K562 (cell line): ENCODE data around the gene ACOX2. TPM values are rescaled to one million over a fixed set of nuclear protein-coding genes. Genes with fewer than 3 reads are reported as not detected.

ENCODE experiments used
- ATAC-seq: fragments of 200-7000 bp; cut with Tn5 transposase; 3 replicates; pipeline ENCODE4 v1.9.1; 2020; ENCODE audit warnings: moderate library complexity
- BruUV-seq: library from RNA; stranded (reverse); fragments of 400-500 nt; replicated peaks from 2 replicates; lab custom pipeline; 2021; lab: Mats Ljungman, UMichigan
- CTCF ChIA-PET: fragments of 300-600 bp; formaldehyde crosslinking; extraction: SDS; loops from one replicate; lab custom pipeline; 2021; ENCODE audit warnings: low intra/inter-chr PET ratio; lab: Yijun Ruan, JAX
- POLR2A ChIA-PET: fragments of 300-600, 350-650 bp; sonication (Branson Sonifier 250); formaldehyde crosslinking; extraction: SDS; loops from one replicate; lab custom pipeline; 2021; ENCODE audit warnings: antibody characterized with exemption, inconsistent platforms; lab: Yijun Ruan, JAX
- DNase-seq, 4 experiments: peaks; one replicate each; pipeline versions ENCODE4 v3.0.0 to v3.0.0-alpha.2; 2011 to 2018; ENCODE audit warnings: low spot score in 3 of 4, mixed read lengths in 3 of 4; ENCODE audit errors: extremely low read depth in 1 of 4
- FAIRE-seq: peaks from 2 replicates; lab custom pipeline; 2011; peaks lifted over from hg19 to GRCh38; lab: Jason Lieb, UNC
- H2AFZ ChIP-seq: 2 replicates; pipeline ENCODE4 v1.6.0; 2011; ENCODE audit warnings: low read depth, low read length, control low read depth, inconsistent platforms
- H3K27ac ChIP-seq: fragments of 200-600 bp; 3 replicates; pipeline ENCODE4 v1.8.0; 2011; ENCODE audit warnings: low read depth, mild to moderate bottlenecking, control low read depth, inconsistent platforms, low read length, moderate library complexity, mixed read lengths; ENCODE audit errors: extremely low read depth
- H3K27me3 ChIP-seq, 2 experiments: fragments of 300-600 bp in 1 of 2; 2 replicates in 1 of 2; 3 replicates in 1 of 2; pipeline versions ENCODE4 v1.6.0 to v1.8.0; 2011; ENCODE audit warnings: inconsistent platforms in 2 of 2, low read length in 2 of 2, mild to moderate bottlenecking in 1 of 2, mixed read lengths in 1 of 2, moderate library complexity in 1 of 2; ENCODE audit not compliant: control insufficient read depth in 2 of 2, insufficient read depth in 2 of 2
- H3K36me3 ChIP-seq: fragments of 300-600 bp; 3 replicates; pipeline ENCODE4 v1.8.0; 2011; ENCODE audit warnings: mild to moderate bottlenecking, low read length, inconsistent platforms; ENCODE audit not compliant: control insufficient read depth, insufficient read depth
- H3K4me1 ChIP-seq, 2 experiments: fragments of 200-600 bp in 1 of 2; replicated peaks in 1 of 2; 2 replicates in 1 of 2; 3 replicates in 1 of 2; pipeline versions ENCODE4 v1.5.1 to v1.8.0; 2011; ENCODE audit warnings: inconsistent platforms in 2 of 2, low read length in 2 of 2, mild to moderate bottlenecking in 1 of 2, mixed read lengths in 1 of 2, moderate library complexity in 1 of 2; ENCODE audit not compliant: control insufficient read depth in 2 of 2, insufficient read depth in 2 of 2
- H3K4me2 ChIP-seq: 2 replicates; pipeline ENCODE4 v1.6.1; 2011; ENCODE audit warnings: low read length, control low read depth, inconsistent platforms, mixed read lengths; ENCODE audit not compliant: insufficient read depth
- H3K4me3 ChIP-seq: fragments of 200-600 bp; sonication (generic), shearing (Covaris generic); 2 replicates; pipeline ENCODE4 v1.5.1; 2016; ENCODE audit warnings: control low read depth, inconsistent platforms
- H3K79me2 ChIP-seq: fragments of 200-600 bp; 3 replicates; pipeline ENCODE4 v1.8.0; 2011; ENCODE audit warnings: low read length, inconsistent platforms; ENCODE audit not compliant: control insufficient read depth, insufficient read depth
- H3K9ac ChIP-seq, 2 experiments: 2 replicates each; pipeline versions ENCODE4 v1.6.0 to v1.6.1; 2011; ENCODE audit warnings: low read depth in 2 of 2, low read length in 2 of 2, control low read depth in 1 of 2, inconsistent platforms in 1 of 2, mild to moderate bottlenecking in 1 of 2, mixed read lengths in 1 of 2; ENCODE audit not compliant: insufficient read depth in 1 of 2
- H3K9me1 ChIP-seq: one replicate; pipeline ENCODE4 v1.6.0; 2011; ENCODE audit warnings: inconsistent platforms, mild to moderate bottlenecking, low read length, moderate library complexity; ENCODE audit not compliant: control insufficient read depth, insufficient read depth
- H3K9me3 ChIP-seq: replicated peaks from 2 replicates; pipeline ENCODE4 v1.5.1; 2011; ENCODE audit warnings: low read depth, low read length, inconsistent platforms; ENCODE audit not compliant: control insufficient read depth, insufficient read depth
- H4K20me1 ChIP-seq: replicated peaks from 2 replicates; pipeline ENCODE4 v1.6.1; 2011; ENCODE audit warnings: low read length, inconsistent platforms, mixed read lengths; ENCODE audit not compliant: control insufficient read depth, insufficient read depth
- DDX20 ChIP-seq: fragments of 450-650 bp; IDR thresholded peaks from 2 replicates; pipeline ENCODE4 v1.6.1; 2016; ENCODE audit warnings: missing genetic modification characterization, low read depth, mild to moderate bottlenecking, missing compliant biosample characterization, moderate library complexity
- GABPA ChIP-seq: fragments of 200-800 bp; sonication (Bioruptor generic); conservative IDR thresholded peaks from 2 replicates; pipeline ENCODE4 v1.6.1; 2016; ENCODE audit warnings: low read depth, missing genetic modification characterization, missing compliant biosample characterization
- HOMEZ ChIP-seq: fragments of 250-450 bp; sonication (Bioruptor Pico); IDR thresholded peaks from 2 replicates; pipeline ENCODE4 v1.4.0; 2020; ENCODE audit warnings: mild to moderate bottlenecking, moderate library complexity
- PHTF2 ChIP-seq: fragments of 250-450 bp; sonication (Bioruptor Pico); IDR thresholded peaks from 2 replicates; pipeline ENCODE4 v1.5.0; 2021; ENCODE audit warnings: mild to moderate bottlenecking
- ZNF133 ChIP-seq: fragments of 250-450 bp; sonication (Bioruptor Pico); IDR thresholded peaks from 2 replicates; pipeline ENCODE4 v1.4.0; 2020; ENCODE audit warnings: mild to moderate bottlenecking
- ZNF140 ChIP-seq: fragments of 250-450 bp; sonication (Bioruptor Pico); IDR thresholded peaks from 2 replicates; pipeline ENCODE4 v1.8.0; 2021; ENCODE audit warnings: moderate library complexity, mild to moderate bottlenecking, inconsistent platforms
- ZNF224 ChIP-seq: sonication (generic); formaldehyde crosslinking; IDR thresholded peaks from 2 replicates; pipeline ENCODE4 v1.8.0; 2022; ENCODE audit warnings: mild to moderate bottlenecking, missing genetic modification reagents
- ZNF764 ChIP-seq: fragments of 250-450 bp; sonication (Bioruptor Pico); IDR thresholded peaks from 2 replicates; pipeline ENCODE4 v1.4.0; 2020; ENCODE audit warnings: low read depth, mild to moderate bottlenecking, moderate library complexity
- WGBS: fragments of 100-300 bp; shearing (Covaris generic); methylation state at CpG from one replicate; pipeline ENCODE4 v1.1.6; 2016; ENCODE audit warnings: low coverage, mixed read lengths; ENCODE audit not compliant: insufficient coverage; ENCODE audit errors: missing lambda C conversion rate; 5-methylcytosine and 5-hydroxymethylcytosine counted together
- in situ Hi-C: fragments of 300-500 bp; cut with MboI; formaldehyde crosslinking; loops from 4 replicates; pipeline ENCODE4 v1.15.0; 2018; ENCODE audit warnings: inconsistent platforms, mixed read lengths
- intact Hi-C: fragments of 100-400 bp; cut with micrococcal nuclease; formaldehyde crosslinking; loops from 2 replicates; pipeline ENCODE4 v1.14.2; 2022
- polyA plus RNA-seq, 8 experiments: library from polyadenylated mRNA; depleted of rRNA in 4 of 8; stranded (reverse) in 5 of 8; unstranded in 3 of 8; fragments of >200 nt; fragmentation: Nextera tagmentation in 2 of 8; fragmentation: Illumina TruSeq in 1 of 8; extraction: Ambion mirVana in 2 of 8; extraction: Trizol in 1 of 8; gene quantifications; 2 replicates each; pipeline versions ENCODE4 v1.2.1 to v1.2.3, GENCODE V29; 2011 to 2014; ENCODE audit warnings: inconsistent platforms in 1 of 8, missing spikeins in 1 of 8
- total RNA-seq, 7 experiments: library from RNA; depleted of rRNA in 6 of 7; stranded (reverse); fragments of >200 nt in 6 of 7; fragmentation: Illumina TruSeq in 2 of 7; extraction: Trizol in 2 of 7; gene quantifications; 2 replicates each; pipeline versions ENCODE4 v1.2.1 to v1.2.3, GENCODE V29; 2011 to 2021; ENCODE audit warnings: low replicate concordance in 1 of 7
- TF ChIP-seq, protein P1 (sequence below): fragments of 450-650 bp; formaldehyde crosslinking; IDR thresholded peaks from 2 replicates; pipeline ENCODE4 v1.4.0; 2020; ENCODE audit warnings: mild to moderate bottlenecking, moderate library complexity
- TF ChIP-seq, protein P2 (sequence below): fragments of 250-450 bp; sonication (Bioruptor Pico); IDR thresholded peaks from 2 replicates; pipeline ENCODE4 v1.5.0; 2021

The ACOX2 gene
- total and polyA plus RNA-seq, 9 of the 15 experiments (the other 6 are each of a cell fraction or from before 2014, with no cell fraction given) = 0.15 TPM; not detected in 8

DNA sequence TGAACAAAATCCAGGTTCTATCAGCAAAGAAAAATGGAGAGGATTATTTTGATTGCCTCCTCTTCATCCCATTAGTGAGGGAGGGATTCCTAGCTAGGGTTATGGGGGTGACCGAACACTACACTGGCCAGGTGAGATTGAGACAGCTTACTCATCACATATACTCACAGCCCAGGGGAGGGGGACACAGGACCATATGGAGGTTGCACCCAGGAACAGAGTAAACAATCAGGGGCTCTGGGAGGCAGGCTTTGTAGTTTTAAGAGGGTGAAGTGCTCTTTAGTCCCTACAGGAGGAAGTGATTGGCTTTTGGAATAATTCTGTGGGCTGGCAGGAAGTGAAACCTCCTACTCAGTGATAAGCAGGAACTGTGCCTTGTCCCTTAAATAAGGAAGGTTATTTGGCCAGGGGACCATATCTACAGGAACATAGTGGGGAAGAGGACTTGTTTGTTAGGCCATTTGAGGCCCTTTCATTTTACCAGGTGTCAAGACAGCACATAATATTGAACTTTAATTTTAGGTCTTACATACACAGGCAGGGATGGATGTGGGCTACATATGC, 62.6 kb downstream of the ACOX2 start:
- POLR2A ChIA-PET = interaction anchor here (0.6 to 0.8 kb wide), 3 partner anchors 13 to 1448 kb away, joined by 3 read pairs; no protein-coding TSS in a partner anchor
- TF ChIP-seq ZNF133 (CRISPR knock-in tag) = no peak
- TF ChIP-seq ZNF764 (CRISPR knock-in tag) = no peak
- TF ChIP-seq ZNF140 (CRISPR knock-in tag) = no peak
- TF ChIP-seq, protein P1, sequence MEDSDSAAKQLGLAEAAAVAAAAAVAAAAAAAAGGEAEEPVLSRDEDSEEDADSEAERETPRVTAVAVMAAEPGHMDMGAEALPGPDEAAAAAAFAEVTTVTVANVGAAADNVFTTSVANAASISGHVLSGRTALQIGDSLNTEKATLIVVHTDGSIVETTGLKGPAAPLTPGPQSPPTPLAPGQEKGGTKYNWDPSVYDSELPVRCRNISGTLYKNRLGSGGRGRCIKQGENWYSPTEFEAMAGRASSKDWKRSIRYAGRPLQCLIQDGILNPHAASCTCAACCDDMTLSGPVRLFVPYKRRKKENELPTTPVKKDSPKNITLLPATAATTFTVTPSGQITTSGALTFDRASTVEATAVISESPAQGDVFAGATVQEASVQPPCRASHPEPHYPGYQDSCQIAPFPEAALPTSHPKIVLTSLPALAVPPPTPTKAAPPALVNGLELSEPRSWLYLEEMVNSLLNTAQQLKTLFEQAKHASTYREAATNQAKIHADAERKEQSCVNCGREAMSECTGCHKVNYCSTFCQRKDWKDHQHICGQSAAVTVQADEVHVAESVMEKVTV (CRISPR knock-in tag) = no peak
- no peak for TF ChIP-seq ZNF224 (CRISPR knock-in tag)
- TF ChIP-seq PHTF2 = no peak
- no peak for TF ChIP-seq GABPA
- TF ChIP-seq, protein P2, sequence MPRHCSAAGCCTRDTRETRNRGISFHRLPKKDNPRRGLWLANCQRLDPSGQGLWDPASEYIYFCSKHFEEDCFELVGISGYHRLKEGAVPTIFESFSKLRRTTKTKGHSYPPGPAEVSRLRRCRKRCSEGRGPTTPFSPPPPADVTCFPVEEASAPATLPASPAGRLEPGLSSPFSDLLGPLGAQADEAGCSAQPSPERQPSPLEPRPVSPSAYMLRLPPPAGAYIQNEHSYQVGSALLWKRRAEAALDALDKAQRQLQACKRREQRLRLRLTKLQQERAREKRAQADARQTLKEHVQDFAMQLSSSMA (CRISPR knock-in tag) = no peak
- TF ChIP-seq DDX20 (tag) = no peak
- no peak for TF ChIP-seq HOMEZ (CRISPR knock-in tag)
- H3K4me2 ChIP-seq = no peak overlapping the region
- intact Hi-C loops = no loop called here
- H3K36me3 ChIP-seq = no peaks in the 10 kb centered on the region
- FAIRE-seq = no peak
- 0% methylated on average over 1 of the region's 1 CpG for WGBS
- peaks cover 0 to 10% of the 10 kb centered on the region in 2 experiments; a peak in 4 of 5 replicates for H3K4me1 ChIP-seq
- H4K20me1 ChIP-seq = no peaks in the 10 kb centered on the region
- H2AFZ ChIP-seq = no peak overlapping the region
- H3K27ac ChIP-seq = no peak overlapping the region
- no peak for DNase-seq
- H3K9me3 ChIP-seq = no peaks in the 10 kb centered on the region
- no TSS peak for BruUV-seq
- H3K4me3 ChIP-seq = no peak overlapping the region
- in situ Hi-C loops = no loop called here
- CTCF ChIA-PET = no interaction called here
- no peak for ATAC-seq
- H3K9ac ChIP-seq = no peak overlapping the region
- H3K27me3 ChIP-seq = no peaks in the 10 kb centered on the region
- no peaks in the 10 kb centered on the region for H3K79me2 ChIP-seq
- no peaks in the 10 kb centered on the region for H3K9me1 ChIP-seq
